Immature natural killer cell (primary cell): ENCODE data around the gene ZNF599. TPM values are rescaled to one million over a fixed set of nuclear protein-coding genes. Genes with fewer than 3 reads are reported as not detected.

Source experiments
- DNase-seq, 3 donors: peaks; one replicate each; pipeline ENCODE4 v3.0.0; 2022; ENCODE audit warnings: mixed read lengths in 1 of 3
- H3K27ac Mint-ChIP-seq, 6 donors: one replicate each; pipeline ENCODE4 v1.8.0; 2020; ENCODE audit warnings: mixed read lengths in 6 of 6, mild to moderate bottlenecking in 5 of 6, inconsistent platforms in 4 of 6, moderate library complexity in 3 of 6
- H3K27me3 Mint-ChIP-seq, 3 donors: one replicate each; pipeline ENCODE4 v1.8.0; 2020 to 2021; ENCODE audit warnings: low read depth in 3 of 3, mild to moderate bottlenecking in 3 of 3, mixed read lengths in 3 of 3, moderate library complexity in 3 of 3, inconsistent platforms in 1 of 3
- H3K36me3 Mint-ChIP-seq, 3 donors: one replicate each; pipeline ENCODE4 v1.8.0; 2020; ENCODE audit warnings: mixed read lengths in 3 of 3, inconsistent platforms in 2 of 3, mild to moderate bottlenecking in 2 of 3
- H3K4me1 Mint-ChIP-seq, 2 donors: one replicate each; pipeline ENCODE4 v1.8.0; 2020; ENCODE audit warnings: inconsistent platforms in 2 of 2, mild to moderate bottlenecking in 2 of 2, mixed read lengths in 2 of 2, moderate library complexity in 1 of 2
- H3K4me3 Mint-ChIP-seq, 5 donors: one replicate each; pipeline ENCODE4 v1.8.0; 2020; ENCODE audit warnings: mild to moderate bottlenecking in 5 of 5, mixed read lengths in 5 of 5, inconsistent platforms in 3 of 5, moderate library complexity in 3 of 5
- H3K9me3 Mint-ChIP-seq, 6 donors: one replicate each; pipeline ENCODE4 v1.8.0; 2020; ENCODE audit warnings: mild to moderate bottlenecking in 6 of 6, mixed read lengths in 6 of 6, inconsistent platforms in 4 of 6, moderate library complexity in 3 of 6
- polyA plus RNA-seq, 3 donors: library from polyadenylated mRNA; unstranded; fragments of 300-500 nt; fragmentation: Illumina TruSeq; gene quantifications; one replicate each; pipeline ENCODE4 v1.2.3, GENCODE V29; 2021

ZNF599 gene
- polyA plus RNA-seq, 3 donors from 2014 or later: 4.0 to 8.9 (median 8.8) TPM

DNA sequence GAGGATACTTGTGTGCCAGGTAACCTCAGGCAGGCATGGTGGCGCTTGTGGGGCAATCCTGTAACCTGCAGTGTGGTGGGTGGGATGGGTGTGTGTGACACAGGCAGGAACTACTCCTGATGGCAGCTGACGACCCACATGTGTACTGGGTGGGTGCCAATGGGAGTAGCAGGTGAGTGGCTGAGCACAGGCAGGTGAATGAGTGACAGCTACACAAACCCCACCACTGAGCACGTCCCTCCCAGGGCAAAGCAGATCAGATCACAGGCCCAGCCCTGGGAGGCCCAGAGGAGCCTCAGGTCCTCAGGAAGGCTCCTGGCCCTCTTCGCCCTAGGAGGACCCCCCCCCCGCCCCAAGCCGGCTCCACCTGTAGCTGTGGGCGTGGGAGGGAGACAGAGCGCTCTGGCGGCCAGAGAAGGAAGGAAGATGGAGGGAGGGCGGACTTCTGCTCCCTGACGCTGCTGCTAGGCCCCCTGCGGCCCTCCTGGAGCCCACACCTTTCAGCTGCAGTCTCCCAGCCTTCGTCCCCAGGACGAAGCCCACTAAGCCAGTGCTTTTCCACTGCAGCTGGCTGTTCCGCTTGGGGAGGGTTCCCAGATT is 40.3 kb downstream of the ZNF599 start:
- no peak for DNase-seq
- peak overlapping the region in 4 of 5 donors; percentile 38 to 62 (median 48) for H3K4me3 Mint-ChIP-seq
- H3K27me3 Mint-ChIP-seq: peaks cover 5 to 6% (median 5%) of the 10 kb centered on the region in 3 donors
- peaks cover 26 to 30% of the 10 kb centered on the region in 2 donors for H3K4me1 Mint-ChIP-seq
- H3K27ac Mint-ChIP-seq: peak overlapping the region in 1 of 6 donors; percentile 39
- H3K9me3 Mint-ChIP-seq: no peaks in the 10 kb centered on the region
- peaks cover 6 to 14% (median 13%) of the 10 kb centered on the region in 3 donors for H3K36me3 Mint-ChIP-seq

DNA sequence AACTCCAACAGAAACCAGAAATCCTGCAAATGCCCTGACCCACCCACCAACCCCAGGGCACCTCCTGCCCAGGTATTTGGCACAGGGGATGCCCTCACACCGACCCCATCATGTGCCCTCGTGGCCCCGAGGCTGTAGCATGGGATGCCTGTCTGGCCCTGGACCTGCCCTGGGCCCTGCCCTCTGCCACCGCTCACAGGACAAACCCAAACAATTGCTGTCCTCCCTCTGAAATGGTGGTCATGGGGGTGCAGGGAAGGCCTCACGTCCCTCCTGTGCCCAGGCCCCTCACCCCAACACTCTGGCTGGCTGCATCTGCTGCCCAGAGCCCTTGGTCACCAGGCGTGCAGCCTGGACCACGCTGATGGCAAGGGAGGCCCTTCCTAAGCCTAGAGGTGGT is 41.1 kb downstream of the ZNF599 start:
- H3K4me3 Mint-ChIP-seq: peak overlapping the region in 3 of 5 donors; percentile 10 to 30 (median 18)
- H3K27me3 Mint-ChIP-seq: peaks cover 5 to 9% (median 9%) of the 10 kb centered on the region in 3 donors

DNA sequence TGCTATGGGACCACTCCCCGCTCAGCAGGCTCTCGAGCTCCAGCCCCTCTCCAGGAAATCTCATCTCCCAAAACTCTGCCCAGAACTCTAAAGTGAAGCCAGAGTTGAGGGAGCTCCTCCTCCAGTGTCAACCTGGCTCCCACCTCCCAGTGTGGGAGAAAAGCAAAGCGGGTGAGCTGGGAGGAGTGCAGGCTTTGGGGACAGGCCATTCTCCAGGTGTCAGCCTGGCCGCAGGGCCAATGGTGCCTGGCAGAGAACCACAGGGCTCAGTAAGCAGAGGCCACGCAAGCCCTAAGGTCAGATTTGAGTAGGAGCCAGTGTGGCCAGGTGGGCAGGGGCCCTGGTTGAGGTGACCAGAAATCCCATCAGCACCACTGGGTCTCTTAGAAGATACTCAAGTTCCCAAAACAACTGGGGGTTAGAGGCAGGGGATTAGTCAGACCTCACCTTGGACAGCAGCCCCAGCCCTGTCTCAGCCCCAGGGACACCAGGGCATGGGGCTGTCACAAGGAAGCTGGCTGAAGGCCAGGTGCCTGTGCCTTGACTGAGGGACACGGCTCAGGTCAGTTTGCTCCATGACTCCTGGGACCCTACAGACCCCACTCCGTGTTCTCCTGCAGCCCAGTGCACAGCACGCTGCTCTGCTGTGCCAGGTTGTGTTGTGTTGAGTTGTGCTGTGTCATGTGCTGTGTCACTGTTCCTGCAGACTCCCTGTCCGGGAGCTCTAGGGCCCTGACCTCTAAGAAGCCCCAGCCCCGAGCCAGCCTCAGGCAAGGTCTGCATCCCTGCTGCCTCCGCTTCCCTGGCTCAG is 41.8 kb downstream of the ZNF599 start:
- H3K36me3 Mint-ChIP-seq: peaks cover 6 to 7% (median 7%) of the 10 kb centered on the region in 3 donors
- peaks cover 21 to 25% of the 10 kb centered on the region in 2 donors for H3K4me1 Mint-ChIP-seq
- DNase-seq: no peak
- no peaks in the 10 kb centered on the region for H3K9me3 Mint-ChIP-seq
- no peak overlapping the region for H3K27ac Mint-ChIP-seq
- peaks cover 5 to 11% (median 10%) of the 10 kb centered on the region in 3 donors for H3K27me3 Mint-ChIP-seq
- peak overlapping the region in 3 of 5 donors; percentile 10 to 30 (median 18) for H3K4me3 Mint-ChIP-seq

More for the DNA sequence above, 41.1 kb downstream of the ZNF599 start:
- Mint-ChIP-seq H3K4me1 (peaks cover 26 to 28% of the 10 kb centered on the region in 2 donors), H3K27ac (no peak overlapping the region), H3K9me3 (no peaks in the 10 kb centered on the region), H3K36me3 (peaks cover 6 to 11% (median 11%) of the 10 kb centered on the region in 3 donors)
- DNase-seq: no peak

DNA sequence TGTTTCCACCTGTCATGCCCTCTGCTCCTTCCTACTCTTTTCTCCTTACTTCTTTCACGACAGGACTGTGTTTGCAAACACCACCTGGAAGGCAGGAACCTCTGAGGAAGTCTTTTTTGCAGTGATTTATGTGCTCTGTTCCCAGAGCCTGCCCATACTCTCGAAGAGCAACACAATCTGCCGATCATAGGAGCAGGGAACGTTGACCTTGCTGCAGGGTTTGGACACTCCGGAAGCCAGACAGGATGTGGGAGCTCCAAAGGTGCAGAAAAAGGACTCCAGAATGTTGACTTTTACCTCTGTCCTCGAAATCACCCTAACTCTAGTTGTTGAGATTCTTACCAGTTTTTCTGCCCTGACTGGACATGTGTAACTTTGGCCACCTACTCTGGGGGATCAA is 47.6 kb downstream of the ZNF599 start:
- Mint-ChIP-seq H3K9me3 (no peaks in the 10 kb centered on the region), H3K4me1 (no peaks in the 10 kb centered on the region), H3K27ac (no peak overlapping the region), H3K36me3 (no peaks in the 10 kb centered on the region), H3K27me3 (peaks cover 6 to 22% (median 8%) of the 10 kb centered on the region in 3 donors), H3K4me3 (no peak overlapping the region)
- DNase-seq: no peak

GRCh38 chr19:34722353-34722752 is 50.7 kb downstream of the ZNF599 start:
- H3K27me3 Mint-ChIP-seq: peaks cover 11 to 17% (median 12%) of the 10 kb centered on the region in 3 donors
- no peaks in the 10 kb centered on the region for H3K36me3 Mint-ChIP-seq
- H3K4me1 Mint-ChIP-seq: no peaks in the 10 kb centered on the region
- DNase-seq: no peak
- H3K4me3 Mint-ChIP-seq: no peak overlapping the region
- H3K9me3 Mint-ChIP-seq: no peaks in the 10 kb centered on the region
- no peak overlapping the region for H3K27ac Mint-ChIP-seq

DNA sequence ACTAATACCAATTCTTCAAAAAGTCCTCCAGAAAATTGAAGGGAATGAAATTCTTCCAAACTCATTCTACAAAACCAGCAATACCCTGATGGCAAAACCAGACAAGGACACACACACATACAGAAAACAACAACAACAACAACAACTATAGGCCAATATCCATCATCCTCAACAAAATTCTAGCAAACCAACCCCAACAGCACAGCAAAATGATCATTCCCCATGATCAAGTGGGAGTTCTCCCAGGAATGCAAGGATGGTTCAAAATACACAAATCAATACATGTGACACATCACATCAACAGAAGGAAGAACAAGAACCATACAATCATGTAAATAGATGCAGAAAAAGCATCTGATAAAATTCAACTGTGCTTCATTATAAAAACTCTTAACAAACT is 57.7 kb downstream of the ZNF599 start:
- Mint-ChIP-seq H3K36me3 (peaks cover 0 to 5% (median 3%) of the 10 kb centered on the region in 3 donors), H3K27me3 (peaks cover 7 to 31% (median 13%) of the 10 kb centered on the region in 3 donors), H3K4me1 (no peaks in the 10 kb centered on the region), H3K27ac (no peak overlapping the region), H3K4me3 (no peak overlapping the region), H3K9me3 (peaks cover 2 to 21% (median 14%) of the 10 kb centered on the region in 6 donors)
- no peak for DNase-seq

DNA sequence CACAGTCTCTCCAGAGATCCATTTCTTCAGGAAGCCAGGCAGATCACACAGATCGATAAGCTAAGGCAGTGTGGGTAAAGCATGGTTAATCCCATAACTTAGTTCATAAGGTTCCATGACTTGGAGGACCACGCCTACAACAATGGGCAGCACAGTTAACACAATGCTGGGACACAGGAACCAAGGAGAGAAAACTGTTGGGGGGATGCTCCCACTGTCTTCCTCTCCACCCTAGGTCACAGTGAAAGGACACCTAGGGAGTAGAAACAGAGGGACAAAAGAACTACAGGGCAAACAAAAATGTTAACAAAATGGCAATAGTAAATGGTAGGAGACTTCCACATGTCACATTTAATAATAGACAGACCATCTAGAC is 59.8 kb downstream of the ZNF599 start:
- H3K9me3 Mint-ChIP-seq: peaks cover 2 to 21% (median 14%) of the 10 kb centered on the region in 6 donors
- peaks cover 0 to 5% (median 3%) of the 10 kb centered on the region in 3 donors for H3K36me3 Mint-ChIP-seq
- peaks cover 6 to 31% (median 15%) of the 10 kb centered on the region in 3 donors for H3K27me3 Mint-ChIP-seq
- no peak for DNase-seq
- H3K27ac Mint-ChIP-seq: no peak overlapping the region
- no peak overlapping the region for H3K4me3 Mint-ChIP-seq
- no peaks in the 10 kb centered on the region for H3K4me1 Mint-ChIP-seq

DNA sequence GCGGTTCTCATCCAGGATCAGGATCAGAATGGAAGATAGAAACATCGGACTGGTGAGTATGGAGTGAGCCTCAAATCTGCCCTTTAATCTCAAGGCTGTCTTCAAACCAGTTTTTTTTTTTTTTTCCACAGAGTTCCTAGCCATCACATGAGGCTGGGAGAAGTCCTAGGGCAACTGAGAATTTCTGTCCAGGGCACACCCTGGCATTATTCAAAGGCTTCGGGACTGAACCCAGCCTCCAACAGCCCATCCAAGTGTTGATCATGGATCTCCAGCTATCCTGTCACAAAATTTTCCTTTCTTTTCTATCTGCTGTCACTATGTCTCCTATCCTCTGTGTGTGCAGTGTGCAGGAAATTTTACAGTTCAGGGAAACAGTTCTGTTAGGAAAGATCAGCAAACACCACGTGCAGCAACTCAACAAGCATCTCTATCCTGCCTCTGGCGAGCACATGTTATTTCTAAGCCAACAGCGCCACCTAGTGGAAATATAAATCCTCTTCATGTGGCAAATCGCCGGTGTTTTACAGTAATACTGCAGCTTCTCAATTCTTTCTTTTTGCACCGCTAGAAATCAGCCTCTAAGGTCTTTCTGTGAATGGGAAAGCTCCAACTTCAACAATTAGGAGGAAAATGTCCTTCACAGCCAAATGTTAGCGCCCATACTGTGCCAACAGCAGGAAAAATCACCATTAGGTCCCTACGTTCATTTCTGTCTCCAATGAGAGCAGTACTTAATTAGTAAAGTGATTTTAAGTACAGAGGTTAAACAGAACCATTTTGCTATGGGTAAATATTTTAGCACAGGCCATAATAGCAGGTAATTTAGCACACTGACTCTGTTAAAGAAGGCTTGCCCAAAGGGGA is 60.4 kb downstream of the ZNF599 start:
- H3K27me3 Mint-ChIP-seq: peaks cover 4 to 31% (median 12%) of the 10 kb centered on the region in 3 donors
- peaks cover 0 to 5% (median 3%) of the 10 kb centered on the region in 3 donors for H3K36me3 Mint-ChIP-seq
- no peaks in the 10 kb centered on the region for H3K4me1 Mint-ChIP-seq
- no peak overlapping the region for H3K4me3 Mint-ChIP-seq
- H3K9me3 Mint-ChIP-seq: peaks cover 2 to 21% (median 14%) of the 10 kb centered on the region in 6 donors
- H3K27ac Mint-ChIP-seq: no peak overlapping the region
- peak; percentile 62 to 74 (median 66) for DNase-seq

DNA sequence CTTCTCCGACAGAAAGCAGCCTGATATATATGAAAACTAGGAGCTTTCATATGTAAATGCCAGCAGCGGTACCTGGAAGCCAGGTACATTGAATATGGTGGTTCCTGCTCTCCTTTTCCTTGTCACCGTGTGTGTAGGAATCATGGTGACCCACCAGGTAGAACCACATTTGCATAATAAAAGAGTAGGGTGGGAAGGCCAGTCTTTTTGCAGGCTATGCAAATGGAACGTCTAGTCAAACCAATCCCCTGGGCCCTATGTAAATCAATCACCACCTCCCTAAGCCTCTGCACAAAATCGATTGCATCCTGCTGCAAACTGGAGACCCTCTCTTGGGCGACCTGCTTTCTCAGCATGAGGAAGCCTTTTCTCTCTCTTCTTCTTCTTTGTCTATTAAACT is 61.1 kb downstream of the ZNF599 start:
- peaks cover 0 to 5% (median 3%) of the 10 kb centered on the region in 3 donors for H3K36me3 Mint-ChIP-seq
- H3K27me3 Mint-ChIP-seq: peaks cover 4 to 32% (median 11%) of the 10 kb centered on the region in 3 donors
- H3K4me3 Mint-ChIP-seq: no peak overlapping the region
- no peak for DNase-seq
- H3K9me3 Mint-ChIP-seq: peaks cover 3 to 24% (median 18%) of the 10 kb centered on the region in 6 donors
- H3K4me1 Mint-ChIP-seq: no peaks in the 10 kb centered on the region
- H3K27ac Mint-ChIP-seq: no peak overlapping the region

Other genes starting within 250 kb of the ZNF599 start
- under 1 TPM in 1 of 3 donors, not detected in 2; 0.09 TPM for gene SCGB2B2, start 96.1 kb downstream of the ZNF599 start, polyA plus RNA-seq
- 10 to 100 TPM in 2 of 3 donors, 1 to 10 TPM in 1; 8.8 to 14.5 (median 11.2) TPM for gene ZNF302, start 95.5 kb downstream of the ZNF599 start, polyA plus RNA-seq
- gene ZNF181, start 39.0 kb downstream of the ZNF599 start, polyA plus RNA-seq: 10 to 100 TPM in 2 of 3 donors, 1 to 10 TPM in 1; 10.0 to 16.0 (median 10.1) TPM
- gene ZNF30, start 153.7 kb upstream of the ZNF599 start, polyA plus RNA-seq: 1 to 10 TPM; 3.7 to 6.2 (median 4.7) TPM
- gene ZNF792, start 191.0 kb upstream of the ZNF599 start, polyA plus RNA-seq: 10 to 100 TPM in 2 of 3 donors, 1 to 10 TPM in 1; 8.4 to 17.2 (median 10.6) TPM
- 10 to 100 TPM in 1 of 3 donors, 1 to 10 TPM in 2; 6.7 to 19.1 (median 7.8) TPM for gene GRAMD1A, start 227.1 kb upstream of the ZNF599 start, polyA plus RNA-seq